Hematopoietic multipotent progenitor cell (in vitro differentiated cells): ENCODE data around the gene WDR7. TPM values are rescaled to one million over a fixed set of nuclear protein-coding genes. Genes with fewer than 3 reads are reported as not detected.

ENCODE experiments used
- DNase-seq, 3 donors: peaks; one replicate each; pipeline ENCODE4 v3.0.0-alpha.2; 2011 to 2015; ENCODE audit warnings: low read depth in 2 of 3, low spot score in 2 of 3
- total RNA-seq: library from RNA; depleted of rRNA; stranded (reverse); fragments of >200 nt; gene quantifications from one replicate; pipeline ENCODE4 v1.2.3, GENCODE V29; 2012

The WDR7 gene
- total RNA-seq, 1 donor: 29.4 TPM

DNA sequence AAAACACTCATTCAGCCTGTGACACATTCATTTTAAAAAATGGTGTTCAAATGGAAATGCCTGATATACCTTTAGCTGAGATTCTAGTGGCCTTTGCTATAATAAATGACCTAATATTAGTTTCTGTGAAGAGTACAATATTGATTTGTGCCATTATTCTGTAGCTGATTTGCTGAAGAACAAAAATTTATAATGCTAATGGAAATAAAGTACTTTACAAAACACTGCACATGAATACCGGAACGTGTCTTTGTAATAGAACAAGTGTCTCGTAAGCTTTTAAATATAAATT, 138.7 kb downstream of the WDR7 start:
- no peak for DNase-seq

DNA sequence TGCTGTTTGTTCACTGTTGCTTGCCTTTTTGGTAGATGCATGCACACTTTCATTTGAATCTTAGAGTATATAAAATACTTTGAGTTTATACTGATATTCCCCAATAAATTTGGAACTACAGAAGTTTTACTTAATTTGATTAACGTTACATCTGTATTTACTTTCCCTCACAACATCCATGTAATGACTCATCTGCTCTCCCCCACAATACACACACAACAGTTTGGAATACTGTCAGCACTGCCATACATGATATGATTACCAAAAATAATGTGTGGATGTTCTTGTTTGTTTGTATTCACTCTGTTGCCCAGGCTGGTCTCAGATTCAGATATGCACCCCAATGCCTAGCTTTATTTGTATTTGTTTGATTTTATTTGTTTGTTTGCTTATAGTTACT, 144.2 kb downstream of the WDR7 start:
- no peak for DNase-seq

DNA sequence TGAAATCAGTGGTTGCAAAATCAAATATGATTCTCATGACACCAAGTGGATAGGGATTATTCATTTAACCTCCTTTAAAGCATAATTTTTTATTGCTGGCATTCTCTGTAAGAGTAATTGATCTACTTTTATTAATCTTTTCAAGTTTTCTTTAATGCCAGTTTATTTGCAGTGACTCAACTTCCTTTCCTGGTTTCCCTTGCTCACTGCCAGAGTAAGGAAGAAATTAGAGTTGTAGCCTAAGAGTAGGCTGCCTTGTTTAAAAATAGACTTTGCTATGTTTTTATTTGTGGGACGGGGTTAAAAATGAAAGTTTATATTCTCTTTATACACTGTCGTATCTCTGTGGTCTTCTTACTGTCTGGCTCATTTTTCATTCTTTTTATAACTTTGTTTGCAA, 148.6 kb downstream of the WDR7 start:
- no peak for DNase-seq

DNA sequence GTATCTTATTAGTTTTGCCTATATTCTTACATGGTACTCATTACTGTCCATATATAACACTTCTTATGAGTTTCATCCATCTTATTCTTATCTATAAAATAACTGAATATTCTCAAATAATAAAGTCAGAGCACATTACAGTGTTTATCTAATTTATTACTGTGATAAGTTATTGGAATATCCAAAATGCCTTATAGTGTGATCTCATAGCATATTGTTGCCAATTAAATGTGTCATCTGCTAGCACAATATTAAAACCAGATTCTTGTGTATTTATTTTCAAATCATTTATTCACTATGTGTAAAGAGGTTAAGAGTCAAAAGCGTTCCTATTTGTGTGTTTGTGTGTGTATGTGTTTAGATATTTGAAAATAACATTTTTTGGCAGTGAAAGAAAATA, 151.9 kb downstream of the WDR7 start:
- DNase-seq: no peak

DNA sequence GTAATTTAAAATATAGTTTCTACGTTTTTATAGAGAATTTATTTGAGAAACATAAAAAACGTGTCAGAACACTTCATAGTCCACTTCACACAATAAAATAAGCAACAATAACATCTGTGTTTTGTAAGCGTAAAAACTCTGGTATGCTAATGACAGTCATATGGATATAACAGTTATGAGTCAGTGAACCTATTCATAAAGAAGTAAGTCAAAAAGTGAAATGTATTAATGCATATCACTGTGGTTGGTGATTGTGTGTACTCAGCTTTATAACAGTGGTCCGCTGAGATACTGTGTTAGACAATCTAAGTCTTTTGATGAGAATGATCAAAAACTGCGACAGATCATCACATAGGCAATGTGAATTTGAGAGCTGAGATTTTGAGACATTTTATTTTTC, 153.2 kb downstream of the WDR7 start:
- DNase-seq: no peak

DNA sequence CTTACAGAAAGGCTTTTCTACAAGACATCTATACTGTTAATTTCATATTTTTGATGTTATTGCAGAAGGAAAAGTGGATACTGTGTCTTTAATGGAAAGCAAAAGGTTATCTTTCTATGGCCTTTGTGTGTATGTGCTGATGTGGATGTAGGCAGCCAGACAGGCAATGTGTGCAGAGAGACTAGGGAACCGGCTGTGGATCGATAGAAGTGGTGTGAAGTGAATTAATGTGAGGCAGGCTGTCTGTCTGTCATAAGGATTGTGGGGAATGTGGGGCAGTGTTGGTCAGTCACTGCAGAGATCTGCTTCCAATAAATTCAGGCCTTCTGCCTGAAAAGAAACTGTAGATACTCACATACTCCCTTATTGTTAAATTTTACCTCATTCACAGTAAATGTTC, 156.7 kb downstream of the WDR7 start:
- no peak for DNase-seq

DNA sequence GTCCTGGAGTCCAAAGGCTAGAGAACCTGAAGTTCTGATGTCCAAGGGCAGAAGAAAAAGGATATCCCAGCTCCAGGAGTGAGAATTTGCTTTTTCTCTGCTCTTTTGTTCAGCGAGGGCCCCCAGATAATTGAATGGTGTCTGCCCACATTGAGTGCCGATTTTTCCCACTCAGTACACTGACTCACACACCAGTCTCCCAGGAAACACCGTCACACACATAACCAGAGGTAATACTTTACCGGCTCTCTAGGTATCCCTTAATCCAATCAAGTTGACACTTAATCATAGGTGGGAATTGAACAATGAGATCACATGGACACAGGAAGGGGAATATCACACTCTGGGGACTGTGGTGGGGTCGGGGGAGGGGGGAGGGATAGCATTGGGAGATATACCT, 161.5 kb downstream of the WDR7 start:
- no peak for DNase-seq

DNA sequence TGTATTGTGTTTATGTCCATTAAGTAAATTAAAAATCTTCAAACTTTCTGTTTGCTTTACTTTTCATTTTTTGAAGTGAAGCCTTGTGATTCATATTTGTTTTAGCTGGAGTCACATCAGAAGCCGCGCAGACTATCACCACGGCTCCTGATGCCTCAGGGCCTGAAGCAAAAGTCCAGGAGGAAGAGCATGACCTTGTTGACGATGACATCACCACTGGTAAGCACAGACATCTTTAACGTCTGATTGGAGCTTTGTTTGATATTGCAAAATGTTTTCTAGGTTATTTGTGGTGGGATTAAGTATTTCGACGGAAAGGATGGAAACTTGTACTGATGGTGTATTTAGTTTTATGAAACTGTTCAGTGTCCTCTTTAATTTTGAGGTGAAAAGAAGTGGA, 164.8 kb downstream of the WDR7 start:
- DNase-seq: no peak

DNA sequence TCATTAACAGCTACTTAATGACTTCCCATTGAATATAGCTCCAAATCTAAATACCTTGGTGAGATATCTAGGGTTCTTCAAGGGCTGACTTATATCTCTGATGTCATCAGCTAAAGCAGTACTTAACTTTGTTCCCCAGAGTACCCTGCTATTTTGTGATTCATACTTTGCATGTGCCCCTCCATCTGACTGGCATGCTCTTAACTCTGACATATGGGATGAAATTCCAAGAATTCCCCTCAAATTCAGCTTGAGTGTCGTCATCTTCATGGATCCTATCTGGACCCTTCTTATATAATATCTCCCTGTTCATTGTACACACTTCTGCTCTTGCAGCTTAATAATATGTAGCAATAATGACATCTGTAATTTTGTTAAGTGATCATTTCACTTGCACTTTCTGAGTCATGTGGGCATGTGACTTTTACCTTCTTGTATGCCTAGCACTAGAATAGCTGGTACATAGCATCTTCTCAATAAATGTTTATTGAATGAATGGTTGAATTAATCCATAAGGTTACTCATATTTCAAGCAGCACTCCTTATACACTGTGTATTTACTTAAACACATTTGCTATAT, 172.9 kb downstream of the WDR7 start:
- no peak for DNase-seq

DNA sequence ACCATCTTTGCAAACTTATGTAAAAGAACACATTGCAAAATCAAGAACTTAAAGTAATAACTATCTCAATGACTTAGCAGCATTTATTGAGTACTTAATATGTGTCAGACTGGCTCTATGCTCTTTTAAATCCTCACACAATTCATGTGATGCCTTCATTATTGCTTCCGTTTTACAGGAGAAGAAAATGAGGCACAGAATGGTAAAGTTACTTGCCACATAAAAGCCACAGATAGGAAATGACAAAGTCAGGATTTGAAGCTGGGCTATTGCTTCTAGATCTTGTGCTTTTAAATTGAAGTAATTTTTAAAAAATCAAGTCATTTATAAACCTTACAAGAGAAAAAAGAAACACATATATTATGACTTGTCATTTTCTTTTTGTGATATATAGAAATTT, 174.2 kb downstream of the WDR7 start:
- peak in 1 of 3 donors; percentile 5 for DNase-seq

DNA sequence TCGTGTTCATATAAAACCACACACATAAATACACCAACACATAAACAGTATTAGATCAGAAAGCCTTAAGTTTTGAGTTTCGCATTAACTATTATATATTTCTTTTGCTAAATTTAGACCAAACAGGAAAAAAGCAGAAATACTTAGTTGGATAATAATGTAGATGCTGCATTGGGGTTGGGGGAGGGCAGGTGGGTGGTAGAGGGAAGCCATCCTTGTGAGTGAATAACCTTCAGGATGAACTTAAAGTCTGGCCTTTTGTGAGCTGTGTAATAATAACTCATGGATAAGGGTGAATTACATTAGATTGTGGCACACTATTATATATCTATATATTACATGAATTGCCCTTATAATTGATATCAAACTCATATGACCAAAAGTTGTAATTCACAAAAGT, 174.7 kb downstream of the WDR7 start:
- peak in 1 of 3 donors; percentile 5 for DNase-seq

DNA sequence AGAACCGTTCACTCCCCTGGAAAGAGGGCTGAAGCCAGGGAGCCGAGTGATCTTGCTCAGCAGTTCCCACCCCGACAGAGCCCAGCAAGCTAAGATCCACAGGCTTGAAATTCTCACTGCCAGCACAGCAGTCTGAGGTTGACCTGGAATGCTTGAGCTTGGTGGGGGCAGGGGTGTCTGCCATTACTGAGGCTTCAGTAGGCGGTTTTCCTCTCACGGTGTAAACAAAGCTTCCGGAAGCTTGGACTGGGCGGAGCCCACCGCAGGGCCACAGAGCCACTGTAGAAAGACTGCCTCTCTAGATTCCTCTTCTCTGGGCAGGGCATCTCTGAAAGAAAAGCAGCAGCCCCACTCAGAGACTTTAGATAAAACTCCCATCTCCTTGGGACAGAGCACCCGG, 180.8 kb downstream of the WDR7 start:
- no peak for DNase-seq

DNA sequence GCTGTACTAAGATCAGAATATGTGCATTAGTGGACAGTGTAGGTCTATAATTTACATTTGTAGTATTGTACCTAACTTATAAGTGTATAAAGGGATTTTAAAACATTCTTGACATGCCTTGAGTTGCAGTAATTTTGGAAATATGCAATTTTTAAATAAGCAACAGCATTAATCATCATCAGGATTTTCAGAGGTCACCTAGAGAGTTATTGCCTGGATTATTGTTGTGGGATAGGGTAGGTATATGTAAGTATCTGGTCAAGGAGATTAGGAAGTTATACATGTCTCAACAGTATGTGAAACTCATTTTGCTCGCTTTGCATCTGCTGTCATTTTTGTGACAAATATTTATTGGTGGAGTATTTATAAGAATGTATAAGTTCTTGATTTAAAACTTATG, 184.2 kb downstream of the WDR7 start:
- no peak for DNase-seq

DNA sequence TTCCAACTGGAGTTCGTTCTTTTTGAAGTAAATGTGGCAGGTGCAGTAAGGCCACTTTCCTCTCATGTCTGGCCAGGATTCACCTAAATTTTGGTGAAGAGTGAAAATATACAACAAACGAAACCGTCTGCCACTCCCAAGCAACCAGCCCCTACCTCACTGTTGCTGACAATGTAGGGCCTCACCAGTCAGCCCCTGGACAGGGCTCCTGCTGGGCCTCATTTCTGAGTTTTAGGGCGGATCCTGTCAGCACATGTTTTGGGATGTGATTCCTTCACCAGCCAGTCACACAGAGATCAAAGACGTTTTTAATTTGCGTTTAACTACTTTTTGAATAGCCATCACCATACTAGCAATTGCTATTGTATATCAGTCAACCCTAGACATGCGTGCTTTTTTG, 185.0 kb downstream of the WDR7 start:
- DNase-seq: no peak

DNA sequence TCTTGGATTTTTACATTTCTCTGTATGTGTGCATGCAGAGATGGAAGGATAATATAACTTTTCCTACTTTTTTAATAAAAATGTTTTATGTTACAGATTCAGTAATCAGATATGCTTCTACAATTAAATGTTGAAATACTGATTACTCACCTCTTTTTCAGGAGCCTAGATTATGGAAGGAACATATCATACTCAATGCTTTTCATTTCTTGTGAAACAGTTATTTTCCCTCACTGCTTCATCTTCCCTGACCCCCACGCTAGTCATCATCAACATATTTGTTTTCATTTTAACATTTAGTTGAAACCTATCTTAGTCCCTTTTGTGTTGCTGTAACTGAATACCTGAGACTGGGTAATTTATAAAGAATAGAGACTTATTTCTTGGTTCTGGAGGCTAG, 190.7 kb downstream of the WDR7 start:
- no peak for DNase-seq

DNA sequence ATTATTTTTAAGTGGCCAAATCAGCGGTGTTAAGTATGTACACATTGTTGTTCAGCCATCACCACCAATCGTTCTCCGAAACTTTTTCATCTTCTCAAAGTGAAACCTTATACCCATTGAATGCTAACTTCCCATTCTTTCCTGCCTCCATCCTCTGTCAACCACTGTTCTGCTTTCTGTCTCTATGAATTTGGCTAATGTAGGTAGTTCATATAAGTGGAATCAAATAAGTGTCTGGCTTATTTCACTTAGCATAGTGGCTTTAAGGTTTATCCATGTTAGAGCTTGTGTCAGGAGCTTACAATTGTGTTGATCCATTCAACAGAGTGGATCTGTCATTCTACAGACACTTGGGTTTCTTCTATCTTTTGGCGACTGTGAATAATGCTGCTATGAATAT, 192.1 kb downstream of the WDR7 start:
- no peak for DNase-seq

DNA sequence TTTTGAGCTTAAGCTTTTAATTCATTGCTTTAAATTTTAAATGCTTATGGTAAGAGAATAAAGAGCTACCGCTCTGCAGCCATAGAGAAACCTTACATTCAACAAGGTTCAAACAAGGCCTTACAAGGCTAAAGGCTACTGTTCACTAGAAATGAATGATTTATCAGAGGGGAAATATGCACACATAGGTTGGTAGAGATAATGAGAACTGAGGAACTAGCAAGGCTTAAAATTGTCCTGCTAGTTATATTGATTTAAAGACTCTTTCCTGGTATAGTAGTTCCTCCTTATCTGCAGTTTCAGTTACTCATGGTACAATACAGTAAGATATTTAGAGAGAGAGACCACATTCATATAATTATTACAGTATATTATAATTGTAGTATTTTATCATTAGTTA, 193.4 kb downstream of the WDR7 start:
- peak in 2 of 3 donors; percentile 8 to 26 for DNase-seq

DNA sequence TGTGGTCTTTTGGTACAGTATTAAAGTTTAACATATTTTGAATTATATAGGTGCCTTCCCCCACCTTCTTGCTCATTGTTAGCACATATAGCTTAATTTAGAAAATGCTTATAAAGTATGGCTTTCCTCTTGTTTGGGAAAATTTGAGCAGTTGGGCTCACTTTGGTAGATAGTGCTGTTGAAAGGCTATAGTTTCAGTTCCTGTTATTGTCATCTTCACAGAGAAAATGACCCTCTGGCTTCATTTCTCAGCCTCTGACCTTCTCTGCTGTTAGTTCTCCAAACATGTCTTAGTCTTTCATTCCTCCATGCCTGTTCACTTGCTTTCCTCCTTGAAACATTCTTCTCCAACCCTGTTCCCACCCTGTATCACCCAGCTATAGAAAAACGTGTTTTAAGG, 200.6 kb downstream of the WDR7 start:
- DNase-seq: no peak

DNA sequence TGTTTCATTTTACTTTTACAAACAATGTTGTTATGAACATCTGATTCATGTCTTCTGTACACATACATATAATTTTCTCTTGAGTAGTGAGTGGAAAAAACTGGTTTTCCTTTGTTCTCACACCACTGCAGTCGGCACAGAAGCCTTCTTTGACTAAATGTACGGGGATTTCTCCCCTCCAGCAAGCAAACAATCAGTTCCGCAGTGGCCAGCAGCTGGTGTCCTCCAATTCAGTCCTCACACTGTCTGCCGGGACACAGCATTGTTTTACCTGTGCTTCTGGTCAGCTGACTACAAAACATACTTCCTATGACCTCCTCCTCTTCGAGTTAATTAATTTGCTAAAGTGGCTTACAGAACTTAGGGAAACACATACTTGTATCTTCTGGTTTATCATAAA, 202.8 kb downstream of the WDR7 start:
- DNase-seq: no peak

DNA sequence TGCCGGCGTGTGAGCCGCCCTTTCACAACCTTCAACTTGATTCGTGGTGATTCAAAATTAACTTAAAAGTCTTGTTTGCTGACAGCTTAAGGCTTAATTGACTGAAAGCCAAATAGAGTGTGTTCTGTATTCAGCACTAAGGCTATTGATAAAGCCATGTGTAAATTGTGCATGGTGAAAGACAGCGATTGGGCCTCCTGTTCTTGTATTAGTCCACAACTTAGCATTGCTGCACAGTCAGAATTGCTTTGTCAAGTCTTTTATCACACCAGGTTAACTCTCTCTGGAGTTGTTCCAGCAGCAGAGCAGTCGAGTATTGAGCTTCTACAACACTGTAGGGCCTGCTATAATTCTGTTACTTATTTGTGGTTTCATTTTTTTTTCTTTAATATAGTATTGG, 210.1 kb downstream of the WDR7 start:
- no peak for DNase-seq

DNA sequence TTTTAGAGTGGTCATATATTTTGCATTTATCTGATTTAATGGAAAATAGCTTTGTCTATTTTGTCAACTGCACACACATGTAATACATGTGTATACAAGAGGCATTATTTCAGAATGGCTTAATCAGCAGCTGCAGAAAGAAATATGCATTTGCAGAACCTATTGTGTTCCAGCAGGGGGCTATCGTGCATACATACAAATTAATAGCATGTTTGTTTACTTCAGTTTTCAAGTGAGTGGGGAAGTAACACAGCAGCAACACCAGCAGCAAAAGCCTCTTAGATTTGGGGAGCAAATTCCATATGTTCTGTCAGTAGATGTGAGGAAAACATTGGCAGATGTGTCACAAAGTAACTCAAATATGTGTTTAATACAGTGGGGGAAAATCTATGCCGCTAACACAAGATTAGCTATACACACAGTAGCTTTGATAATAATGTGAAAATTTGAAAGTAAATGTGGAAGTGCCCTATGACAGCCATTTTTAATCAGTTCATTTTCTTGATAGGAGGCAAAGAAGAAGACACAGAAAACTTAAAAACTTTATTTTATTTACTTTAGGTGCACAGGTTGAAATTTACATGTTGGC, 218.1 kb downstream of the WDR7 start:
- peak in 2 of 3 donors; percentile 43 to 73 for DNase-seq

DNA sequence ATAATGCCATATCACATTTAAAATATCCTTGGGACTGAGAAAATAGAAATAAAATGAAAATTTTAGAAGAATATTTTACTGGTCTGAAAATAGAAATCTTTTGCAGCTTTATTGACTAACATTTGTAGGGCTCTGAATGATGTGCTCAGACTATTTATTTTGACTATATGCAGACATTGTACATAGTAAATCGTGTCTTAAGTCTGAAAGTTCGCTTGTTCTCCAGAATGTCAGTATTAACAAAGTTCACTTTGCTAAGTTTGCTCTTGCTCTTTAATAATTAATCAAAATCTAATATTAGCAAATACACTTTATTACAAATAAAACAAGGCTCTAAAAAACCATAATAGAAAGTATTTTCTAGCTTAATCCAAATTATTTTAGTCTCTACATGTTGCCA, 219.8 kb downstream of the WDR7 start:
- DNase-seq: no peak

DNA sequence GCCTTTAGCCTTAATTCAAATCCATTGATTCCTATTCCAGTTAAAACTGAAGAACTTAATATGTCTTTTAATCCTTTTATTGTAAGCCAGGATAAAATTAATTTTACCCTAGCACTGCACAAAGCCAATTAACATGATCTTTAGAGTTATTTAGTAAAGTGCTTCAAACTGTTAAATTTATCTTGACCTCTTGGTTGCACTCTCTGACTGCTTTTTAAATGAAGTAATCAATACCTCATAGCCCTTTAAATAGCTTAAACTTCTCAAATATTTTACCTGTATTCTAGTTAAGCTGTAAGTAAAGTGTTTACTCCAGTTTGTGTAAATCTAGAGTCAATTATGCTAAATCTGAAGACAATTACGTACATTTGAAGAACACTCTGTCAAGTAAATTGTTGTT, 221.0 kb downstream of the WDR7 start:
- no peak for DNase-seq
